Karpas-422 (cell line): ENCODE measurements around the gene MYMX. TPM values are rescaled to one million over a fixed set of nuclear protein-coding genes. Genes with fewer than 3 reads are reported as not detected.

Source experiments
- DNase-seq: peaks from one replicate; pipeline ENCODE4 v3.0.0-alpha.2; 2015
- H2AFZ ChIP-seq: fragments of 200-600 bp; sonication (generic); 2 replicates; pipeline ENCODE4 v1.6.1; 2014; ENCODE audit warnings: antibody characterized with exemption, low read length, mixed read lengths
- H3K27ac ChIP-seq: fragments of 200-600 bp; sonication (generic); 2 replicates; pipeline ENCODE4 v1.5.1; 2014; ENCODE audit warnings: mild to moderate bottlenecking, low read length, moderate library complexity
- H3K27me3 ChIP-seq: fragments of 200-600 bp; sonication (generic); 2 replicates; pipeline ENCODE4 v1.6.1; 2014; ENCODE audit warnings: low read length, mixed read lengths
- H3K36me3 ChIP-seq: fragments of 200-600 bp; sonication (generic); 2 replicates; pipeline ENCODE4 v1.6.1; 2014; ENCODE audit warnings: low read length, mixed read lengths; ENCODE audit not compliant: insufficient read depth
- H3K4me1 ChIP-seq: fragments of 200-600 bp; sonication (generic); 2 replicates; pipeline ENCODE4 v1.6.1; 2014; ENCODE audit warnings: mild to moderate bottlenecking, low read length, mixed read lengths
- H3K4me2 ChIP-seq: fragments of 200-600 bp; sonication (generic); 2 replicates; pipeline ENCODE4 v1.6.1; 2014; ENCODE audit warnings: low read length, low read depth, mild to moderate bottlenecking; ENCODE audit not compliant: poor library complexity, severe bottlenecking
- H3K4me3 ChIP-seq: fragments of 200-600 bp; sonication (generic); 2 replicates; pipeline ENCODE4 v1.5.1; 2014; ENCODE audit warnings: mild to moderate bottlenecking, antibody characterized with exemption, low read length, mixed read lengths
- H3K79me2 ChIP-seq: fragments of 200-600 bp; sonication (generic); 2 replicates; pipeline ENCODE4 v1.6.1; 2014; ENCODE audit warnings: mild to moderate bottlenecking, low read length, mixed read lengths
- H3K9ac ChIP-seq: fragments of 200-600 bp; sonication (generic); 2 replicates; pipeline ENCODE4 v1.6.0; 2014; ENCODE audit warnings: low read length
- H3K9me2 ChIP-seq: fragments of 200-600 bp; sonication (generic), shearing (Covaris generic); replicated peaks from 2 replicates; pipeline ENCODE4 v1.6.0; 2014; ENCODE audit warnings: mild to moderate bottlenecking, low read length, moderate library complexity; ENCODE audit not compliant: insufficient read depth
- H3K9me3 ChIP-seq: fragments of 300-700, 200-600 bp; sonication (generic); 2 replicates; pipeline ENCODE4 v1.6.1; 2014; ENCODE audit warnings: low read length, mixed read lengths
- H4K20me1 ChIP-seq: fragments of 200-600 bp; sonication (generic); 2 replicates; pipeline ENCODE4 v1.6.1; 2014; ENCODE audit warnings: mild to moderate bottlenecking, antibody characterized with exemption, low read length, low read depth; ENCODE audit not compliant: insufficient read depth
- total RNA-seq: library from RNA; depleted of rRNA; stranded (reverse); fragments of >200 nt; shearing (Covaris generic); gene quantifications from 2 replicates; pipeline ENCODE4 v1.2.3, GENCODE V29; 2014; ENCODE audit warnings: low replicate concordance

Gene MYMX
- total RNA-seq, 1 experiment from 2014 or later = not detected

GRCh38 chr6:44219053-44219814, 2.5 kb downstream of the MYMX start:
- Histone ChIP-seq H2AFZ (peak overlapping the region; percentile 86; the same call in 1 of the 2 replicates), H3K27ac (no peak overlapping the region), H3K4me3 (peak overlapping the region; percentile 66), H3K9ac (peak overlapping the region; percentile 63), H3K4me1 (peaks cover 38% of the 10 kb centered on the region), H4K20me1 (peaks cover 4% of the 10 kb centered on the region; the same call in 1 of the 2 replicates), H3K9me2 (no peaks in the 10 kb centered on the region), H3K9me3 (no peaks in the 10 kb centered on the region), H3K79me2 (peaks cover 6% of the 10 kb centered on the region), H3K36me3 (no peaks in the 10 kb centered on the region), H3K4me2 (peak overlapping the region; percentile 81), H3K27me3 (no peaks in the 10 kb centered on the region)
- peak; percentile 78 for DNase-seq

DNA sequence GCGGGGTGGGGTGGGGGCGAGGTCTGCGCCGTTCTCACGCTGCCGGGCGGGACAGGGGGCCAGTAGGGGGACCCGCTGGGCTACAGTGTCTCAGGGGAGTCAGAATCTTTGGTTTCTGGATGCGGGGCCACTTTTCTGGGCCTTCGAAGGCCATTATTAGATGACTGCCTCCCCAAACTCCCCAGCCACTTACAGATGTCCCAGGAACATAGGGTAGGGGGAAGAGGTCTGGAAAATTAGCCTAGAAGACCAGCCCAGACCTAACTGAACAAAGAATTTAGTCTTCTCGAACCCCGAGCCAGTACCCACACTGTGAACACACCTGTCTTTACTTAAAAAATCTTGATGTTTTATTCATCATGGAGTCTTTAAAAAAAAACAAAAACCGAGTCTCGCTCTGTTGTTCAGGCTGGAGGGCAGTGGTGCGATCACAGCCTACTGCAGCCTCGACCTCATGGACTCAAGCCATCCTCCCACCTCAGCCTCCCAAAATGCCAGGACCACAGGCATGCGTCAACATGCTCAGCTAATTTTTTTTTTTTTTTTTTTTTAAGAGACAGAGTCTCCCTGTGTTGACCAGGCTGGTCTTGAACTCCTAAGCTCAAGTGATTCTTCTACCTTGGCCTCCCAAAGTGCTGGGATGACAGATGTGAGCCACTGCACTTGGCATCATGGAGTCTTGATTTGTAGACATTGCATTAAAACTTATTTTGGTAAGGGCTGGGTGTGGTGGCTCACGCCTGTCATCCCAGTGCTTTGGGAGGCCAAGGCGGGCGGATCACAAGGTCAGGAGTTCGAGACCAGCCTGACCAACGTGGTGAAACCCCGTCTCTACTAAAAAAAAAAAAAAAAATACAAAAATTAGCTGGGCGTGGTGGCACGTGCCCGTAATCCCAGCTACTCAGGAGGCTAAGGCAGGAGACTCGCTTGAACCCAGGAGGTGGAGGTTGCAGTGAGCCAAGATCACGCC, 3.4 kb downstream of the MYMX start:
- Histone ChIP-seq H3K4me1 (peaks cover 47% of the 10 kb centered on the region), H3K27me3 (no peaks in the 10 kb centered on the region), H3K9ac (peak overlapping the region; percentile 63; the same call in 1 of the 2 replicates), H3K79me2 (peaks cover 15% of the 10 kb centered on the region), H2AFZ (no peak overlapping the region), H3K4me2 (peak overlapping the region; percentile 81), H3K9me3 (no peaks in the 10 kb centered on the region), H3K36me3 (no peaks in the 10 kb centered on the region), H3K27ac (no peak overlapping the region), H3K4me3 (peak overlapping the region; percentile 66; the same call in 1 of the 2 replicates), H4K20me1 (peaks cover 4% of the 10 kb centered on the region; the same call in 1 of the 2 replicates), H3K9me2 (no peaks in the 10 kb centered on the region)
- DNase-seq = no peak

GRCh38 chr6:44220913-44221290, 4.2 kb downstream of the MYMX start:
- no peak overlapping the region for H3K4me2 ChIP-seq
- peaks cover 23% of the 10 kb centered on the region for H3K79me2 ChIP-seq
- H3K27ac ChIP-seq = no peak overlapping the region
- no peaks in the 10 kb centered on the region for H3K36me3 ChIP-seq
- H3K4me1 ChIP-seq = peaks cover 55% of the 10 kb centered on the region
- no peaks in the 10 kb centered on the region for H3K27me3 ChIP-seq
- H3K9me2 ChIP-seq = no peaks in the 10 kb centered on the region
- H3K9me3 ChIP-seq = no peaks in the 10 kb centered on the region
- no peak overlapping the region for H3K4me3 ChIP-seq
- H3K9ac ChIP-seq = no peak overlapping the region
- no peak for DNase-seq
- H4K20me1 ChIP-seq = peaks cover 4% of the 10 kb centered on the region; the same call in 1 of the 2 replicates
- H2AFZ ChIP-seq = no peak overlapping the region

DNA sequence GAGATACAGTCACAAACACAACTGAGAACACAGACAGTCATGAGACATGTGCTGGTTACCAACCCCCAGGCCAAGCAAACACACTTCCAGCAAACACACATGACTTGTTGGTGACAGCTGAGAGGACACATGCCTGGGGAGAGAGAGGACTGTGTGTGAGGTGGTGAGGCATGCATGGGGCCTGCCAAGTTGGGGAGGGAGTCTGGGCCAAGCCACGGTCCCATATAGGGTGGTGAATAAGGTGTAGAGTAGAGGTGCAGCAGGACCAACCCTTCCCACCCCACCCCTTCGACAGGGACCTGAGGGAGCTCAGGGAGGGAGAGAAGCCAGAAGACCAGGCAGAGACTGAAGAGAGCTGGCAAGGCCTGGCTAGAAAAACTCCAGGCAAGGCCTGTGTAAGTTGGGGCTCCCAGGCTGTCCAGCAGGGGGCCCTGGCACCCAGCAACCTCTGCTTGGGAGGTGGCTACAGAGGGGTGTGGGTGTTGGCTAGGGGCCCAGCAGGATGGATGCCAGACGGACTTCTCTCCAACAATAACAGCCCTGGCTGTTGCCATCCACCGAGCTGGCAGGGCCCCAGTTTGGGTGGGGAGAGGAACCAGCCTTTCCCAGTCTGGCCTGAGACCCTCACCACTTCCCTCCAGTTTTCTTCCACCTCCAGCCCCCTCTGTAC, 4.7 kb downstream of the MYMX start:
- peaks cover 60% of the 10 kb centered on the region for H3K4me1 ChIP-seq
- H3K9me3 ChIP-seq = no peaks in the 10 kb centered on the region
- no peak overlapping the region for H3K4me2 ChIP-seq
- no peaks in the 10 kb centered on the region for H3K36me3 ChIP-seq
- no peak overlapping the region for H3K4me3 ChIP-seq
- no peaks in the 10 kb centered on the region for H3K27me3 ChIP-seq
- no peaks in the 10 kb centered on the region for H3K9me2 ChIP-seq
- H4K20me1 ChIP-seq = peaks cover 4% of the 10 kb centered on the region; the same call in 1 of the 2 replicates
- H3K27ac ChIP-seq = no peak overlapping the region
- peak overlapping the region; percentile 42 for H3K9ac ChIP-seq
- H2AFZ ChIP-seq = no peak overlapping the region
- peak; percentile 92 for DNase-seq
- H3K79me2 ChIP-seq = peaks cover 28% of the 10 kb centered on the region

DNA sequence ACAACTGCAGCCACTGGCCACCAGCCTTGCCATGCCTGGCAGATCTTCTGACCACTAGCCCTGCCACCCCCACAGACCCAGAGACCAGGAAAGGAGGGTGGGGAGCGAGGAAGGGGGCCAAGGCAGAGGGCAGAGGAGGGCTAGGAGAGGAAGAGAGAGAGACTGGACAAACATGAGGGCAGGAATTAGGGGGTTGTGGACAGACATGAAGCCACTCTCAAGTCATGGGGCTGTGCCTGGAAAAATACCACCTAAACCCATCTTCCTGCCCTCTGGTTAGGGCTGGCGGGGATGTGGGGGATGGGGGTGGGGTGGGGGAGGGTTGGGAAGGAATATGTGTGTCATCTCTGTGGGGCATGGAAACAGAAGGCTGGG, 5.2 kb downstream of the MYMX start:
- no peaks in the 10 kb centered on the region for H3K9me3 ChIP-seq
- H2AFZ ChIP-seq = no peak overlapping the region
- peaks cover 32% of the 10 kb centered on the region for H3K79me2 ChIP-seq
- H3K4me2 ChIP-seq = no peak overlapping the region
- peak overlapping the region; percentile 39; the same call in 1 of the 2 replicates for H3K9ac ChIP-seq
- H3K9me2 ChIP-seq = no peaks in the 10 kb centered on the region
- no peaks in the 10 kb centered on the region for H3K27me3 ChIP-seq
- peaks cover 4% of the 10 kb centered on the region; the same call in 1 of the 2 replicates for H4K20me1 ChIP-seq
- no peak overlapping the region for H3K4me3 ChIP-seq
- no peak overlapping the region for H3K27ac ChIP-seq
- DNase-seq = no peak
- H3K36me3 ChIP-seq = no peaks in the 10 kb centered on the region
- H3K4me1 ChIP-seq = peaks cover 64% of the 10 kb centered on the region

GRCh38 chr6:44222486-44223318, 6.0 kb downstream of the MYMX start:
- Histone ChIP-seq H2AFZ (peak overlapping the region; percentile 74; the same call in 1 of the 2 replicates), H3K4me1 (peaks cover 64% of the 10 kb centered on the region), H3K79me2 (peaks cover 37% of the 10 kb centered on the region), H3K36me3 (no peaks in the 10 kb centered on the region), H3K4me2 (peak overlapping the region; percentile 92), H3K27ac (no peak overlapping the region), H3K4me3 (peak overlapping the region; percentile 74), H3K9me2 (no peaks in the 10 kb centered on the region), H3K9ac (peak overlapping the region; percentile 84), H4K20me1 (peaks cover 4% of the 10 kb centered on the region; the same call in 1 of the 2 replicates), H3K27me3 (no peaks in the 10 kb centered on the region), H3K9me3 (no peaks in the 10 kb centered on the region)
- DNase-seq = no peak

DNA sequence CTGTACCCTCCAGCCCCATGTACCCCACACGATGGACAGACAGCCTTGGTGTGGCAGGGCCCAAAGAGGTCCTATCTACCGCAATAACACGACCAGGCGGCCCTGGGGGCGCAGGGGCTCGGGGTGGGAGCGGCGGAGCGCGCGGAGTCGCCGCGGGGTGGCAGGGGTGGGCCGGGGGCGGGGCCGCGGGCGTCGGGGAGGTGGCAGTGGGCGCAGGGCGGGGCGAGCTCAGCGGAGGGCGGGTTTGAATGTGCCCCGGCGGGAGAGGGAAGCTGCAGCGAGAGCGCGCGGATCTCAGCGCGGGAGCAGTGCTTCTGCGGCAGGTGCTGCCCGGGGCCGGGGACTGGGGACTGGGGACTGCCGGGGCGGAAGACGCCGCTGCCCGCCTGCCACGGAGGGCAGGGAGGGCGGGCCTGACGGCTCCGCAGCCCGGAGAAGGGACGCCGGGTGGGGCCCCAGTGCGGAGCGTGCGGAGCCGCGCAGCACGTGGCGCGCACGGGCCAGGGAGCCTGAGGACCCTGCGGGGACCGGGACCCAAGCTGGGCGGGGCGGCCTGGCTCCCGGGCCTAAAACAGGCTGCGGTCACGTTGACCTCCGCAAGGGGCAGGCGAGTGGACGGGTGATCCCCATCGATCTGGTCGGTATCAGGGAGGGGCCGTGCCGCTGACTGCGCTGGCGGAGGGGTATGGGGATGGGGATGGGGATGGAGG, 6.7 kb downstream of the MYMX start, which contains the start of gene SLC29A1:
Gene SLC29A1 (plus strand): TSS at position 277 of the 710 bp plus-strand sequence. CDS start 3,719 bp downstream, outside the sequence.
- H3K27ac ChIP-seq = no peak within 1 kb of the TSS; the same call in 1 of the 2 replicates
- H3K9me3 ChIP-seq = no peaks in the 10 kb centered on the region
- peak; percentile 94 for DNase-seq
- peak within 1 kb of the TSS; percentile 92 for H3K4me2 ChIP-seq
- peaks cover 38% of the 10 kb centered on the region for H3K79me2 ChIP-seq
- H3K27me3 ChIP-seq = no peaks in the 10 kb centered on the region
- peak within 1 kb of the TSS; percentile 74 for H3K4me3 ChIP-seq
- no peaks in the 10 kb centered on the region for H3K9me2 ChIP-seq
- H2AFZ ChIP-seq = peak within 1 kb of the TSS; percentile 74
- peak within 1 kb of the TSS; percentile 84 for H3K9ac ChIP-seq
- peaks cover 58% of the 10 kb centered on the region for H3K4me1 ChIP-seq
- H3K36me3 ChIP-seq = no peaks in the 10 kb centered on the region
- H4K20me1 ChIP-seq = peaks cover under 1% of the 10 kb centered on the region; the same call in 1 of the 2 replicates
